Spleen (tissue), 7 donors: ENCODE measurements around the gene IFT43.

ENCODE experiments used
- CTCF ChIP-seq, 11 experiments: fragments of 200-600 bp in 7 of 11; fragments of 450-650 bp in 4 of 11; sonication (generic) in 4 of 11; IDR thresholded peaks in 8 of 11; conservative IDR thresholded peaks in 3 of 11; 1 replicate in 7 of 11; 2 replicates in 4 of 11; pipeline versions ENCODE4 v1.4.0 to v1.8.0; 2016 to 2021; ENCODE audit warnings: antibody characterized with exemption in 11 of 11, inconsistent platforms in 4 of 11, mild to moderate bottlenecking in 1 of 11
- POLR2A ChIP-seq, 3 donors: fragments of 450-650 bp; IDR thresholded peaks; one replicate each; pipeline ENCODE4 v1.5.1; 2017; ENCODE audit warnings: antibody characterized with exemption in 3 of 3, mild to moderate bottlenecking in 1 of 3
- donor health status: DM: no; HTN: no; CAD: no; lungs with moderate emphysema.
- donor health status: DM: no; HTN: no; CAD: no.
- donor health status: DM: no; HTN: no; CAD: no.

GRCh38 chr14:76002383-76002782, 16.8 kb downstream of the IFT43 start:
- TF ChIP-seq CTCF (IDR thresholded peaks at IDR 0.05 in 8 of 11, conservative IDR thresholded peaks at IDR 0.05 in 3 of 11) (no peak), POLR2A (IDR thresholded peaks at IDR 0.05) (no peak)
